NCI-H446 treated with DMSO at 0.1 percent for 48 hours (cell line): ENCODE measurements around the gene CXCL17.
A peak's percentile ranks its signal among the peaks of the same experiment; 100 is the strongest.

Source experiments
- DNase-seq: peaks from one replicate; lab custom pipeline; 2025; lab: John Stamatoyannopoulos, UW

Gene CXCL17

GRCh38 chr19:42424345-42424707 lies 18.4 kb downstream of the CXCL17 start:
- no peak for DNase-seq

GRCh38 chr19:42423462-42424344 lies 19.0 kb downstream of the CXCL17 start:
- no peak for DNase-seq

DNA sequence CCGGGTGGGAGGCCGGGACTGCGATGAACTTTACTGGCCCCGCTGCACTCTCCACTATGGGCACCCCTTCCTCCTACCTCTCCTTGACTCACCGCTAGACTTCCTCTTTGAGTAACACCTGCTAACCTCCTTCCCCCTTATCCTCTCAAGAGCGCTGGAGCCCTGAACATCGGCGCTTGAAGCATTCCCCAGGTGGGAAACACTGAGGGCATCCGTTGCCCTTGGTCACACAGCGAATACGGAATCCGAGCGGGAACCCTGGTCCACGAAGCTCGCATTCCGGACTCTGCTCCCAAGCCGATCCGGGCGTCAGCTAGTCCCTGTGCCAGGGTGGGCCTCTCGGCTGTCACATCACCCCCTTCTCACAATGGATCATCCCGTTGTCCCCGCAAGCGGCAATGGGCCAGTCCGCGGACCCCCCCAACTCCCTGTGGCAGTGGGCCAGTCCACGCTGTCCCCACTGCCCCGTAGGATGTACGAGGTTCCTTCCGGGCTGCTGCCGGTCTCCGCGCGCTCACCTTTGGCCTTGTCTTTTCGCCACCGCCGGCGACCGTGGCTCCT lies 19.8 kb downstream of the CXCL17 start:
- DNase-seq, result no peak

GRCh38 chr19:42422092-42422900 lies 20.4 kb downstream of the CXCL17 start:
- no peak for DNase-seq

DNA sequence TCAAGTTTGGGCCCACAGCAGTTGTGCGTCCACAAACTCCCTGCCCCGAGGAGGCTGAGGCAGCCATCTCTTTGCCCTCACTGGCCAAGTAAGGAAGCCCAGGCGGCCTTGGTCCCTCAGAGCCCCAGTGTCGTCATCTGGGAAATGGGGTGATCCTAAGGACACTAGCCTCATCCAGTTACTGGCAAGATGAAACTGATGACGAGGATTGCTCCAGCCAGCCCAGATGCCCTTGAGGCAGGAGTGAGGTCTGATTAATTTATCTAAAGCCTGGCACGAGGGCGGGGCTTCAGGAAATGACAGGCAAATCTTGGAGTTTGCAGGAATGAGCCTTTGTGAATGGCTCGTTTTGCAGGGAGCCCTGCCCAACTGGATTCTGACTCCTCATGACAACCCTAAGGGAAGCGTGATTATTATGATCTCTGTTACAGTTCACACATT lies 21.1 kb downstream of the CXCL17 start:
- DNase-seq, result no peak

DNA sequence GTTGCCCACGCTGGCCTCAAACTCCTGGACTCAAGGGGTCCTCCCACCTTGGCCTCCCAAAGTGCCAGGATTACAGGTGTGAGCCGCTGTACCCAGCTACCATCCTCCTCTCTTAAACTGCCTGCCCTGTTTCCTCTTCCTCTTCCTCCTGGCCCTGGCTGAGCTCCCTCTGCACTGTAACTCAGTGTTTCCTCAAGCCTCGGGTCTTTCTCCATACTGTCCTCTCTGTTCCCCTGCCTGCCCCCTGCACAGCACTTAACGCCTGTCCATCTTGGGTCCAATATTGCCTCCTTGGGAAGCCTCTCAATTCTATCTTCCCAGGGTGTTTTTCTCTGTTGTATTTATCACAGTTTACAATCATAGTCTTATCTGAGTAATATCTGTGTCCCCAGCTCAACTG lies 21.6 kb downstream of the CXCL17 start:
- no peak for DNase-seq

GRCh38 chr19:42420055-42420544 lies 22.6 kb downstream of the CXCL17 start:
- no peak for DNase-seq

DNA sequence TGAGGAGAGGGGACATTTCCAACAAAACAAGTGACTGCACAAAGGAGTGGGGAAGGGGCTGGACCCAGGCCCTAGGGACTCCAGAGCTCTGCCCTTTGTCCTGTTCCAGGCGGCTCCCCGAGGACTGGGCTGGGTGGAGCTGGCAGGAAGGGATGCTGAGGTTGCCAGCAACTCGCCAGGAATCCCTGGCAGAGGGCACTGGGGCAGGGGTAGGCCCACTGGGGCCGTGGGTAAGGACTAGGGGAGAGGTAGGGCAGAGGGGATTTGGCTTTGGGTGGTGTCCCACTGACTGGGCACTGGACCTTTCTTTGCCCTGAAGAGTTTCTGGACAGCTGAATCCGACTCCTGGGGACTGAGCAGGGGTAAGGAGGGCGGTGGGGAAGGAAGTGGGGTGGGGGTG lies 23.4 kb downstream of the CXCL17 start:
- DNase-seq, result no peak

- DNase-seq, result no peak
These were observed 30.1 kb downstream of the CXCL17 start for GRCh38 chr19:42412661-42413076.

GRCh38 chr19:42412227-42412626 lies 30.5 kb downstream of the CXCL17 start:
- DNase-seq, result no peak

DNA sequence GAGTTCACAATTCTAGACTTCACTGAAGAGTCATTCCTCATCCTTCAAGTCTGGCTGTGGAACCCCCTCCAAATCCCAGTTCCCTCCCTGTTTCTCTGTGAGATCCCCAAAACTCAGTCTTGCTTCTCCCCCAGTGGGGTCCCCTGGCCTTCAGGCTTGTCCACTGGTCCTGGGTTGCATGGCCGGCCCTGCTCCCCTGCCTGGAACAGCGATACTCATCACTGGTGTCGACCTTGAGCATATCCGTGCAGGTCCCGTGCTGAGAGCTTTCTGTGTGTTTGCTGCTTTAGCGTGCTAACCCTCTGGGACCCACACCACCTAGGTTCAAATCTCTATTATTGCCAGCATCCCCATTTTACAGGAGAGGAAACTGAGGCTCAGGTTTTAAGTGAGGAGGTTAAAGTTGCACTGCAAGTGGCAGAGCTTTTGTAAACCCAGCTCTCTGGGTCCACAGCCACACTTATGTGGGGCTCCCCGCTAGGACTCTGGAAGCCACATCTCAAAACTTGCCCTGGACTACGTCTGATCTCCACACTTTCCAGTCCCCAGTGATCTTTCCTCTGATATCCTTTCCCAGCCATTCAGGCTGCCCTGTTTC lies 31.1 kb downstream of the CXCL17 start:
- DNase-seq, result no peak

DNA sequence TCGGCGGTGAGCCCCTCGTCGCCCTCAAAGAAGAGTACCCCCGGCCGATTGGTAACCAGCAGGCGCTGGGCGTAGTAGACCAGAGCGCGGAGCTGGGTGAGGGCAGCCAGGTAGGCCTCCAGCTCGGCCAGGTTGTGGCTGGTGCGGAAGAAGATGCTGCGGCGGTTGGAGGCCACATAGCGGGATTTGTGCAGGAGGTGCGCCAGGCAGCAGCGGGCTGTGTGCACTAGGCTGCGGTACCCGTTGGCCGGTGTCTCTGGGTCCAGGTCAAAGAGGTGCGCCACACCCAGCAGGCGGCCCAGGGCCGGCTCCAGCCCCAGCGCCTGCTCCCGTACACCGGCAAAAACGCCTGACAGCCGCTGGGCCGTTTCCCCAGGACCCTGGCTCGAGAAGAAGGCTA lies 32.4 kb downstream of the CXCL17 start:
- no peak for DNase-seq

DNA sequence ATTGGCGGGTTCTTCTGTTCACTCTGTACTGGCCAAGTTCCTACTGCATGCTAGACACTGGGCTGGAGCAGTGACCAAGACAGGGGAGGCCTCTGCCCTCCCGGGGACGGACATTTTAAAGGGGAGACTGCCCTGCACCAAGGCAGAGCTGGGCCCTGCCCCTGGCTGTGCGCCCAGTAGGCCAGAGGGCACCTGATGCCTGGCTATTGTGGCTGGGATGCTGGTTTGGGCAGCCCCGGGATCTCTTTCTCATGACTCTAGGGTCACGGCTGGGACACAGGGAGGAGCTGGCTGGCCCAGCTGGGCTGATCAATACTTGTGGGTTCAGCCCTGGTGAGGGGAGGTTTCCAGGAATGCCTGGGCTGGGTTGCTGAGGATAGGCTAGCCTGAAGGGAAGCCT lies 33.3 kb downstream of the CXCL17 start:
- DNase-seq, result no peak

DNA sequence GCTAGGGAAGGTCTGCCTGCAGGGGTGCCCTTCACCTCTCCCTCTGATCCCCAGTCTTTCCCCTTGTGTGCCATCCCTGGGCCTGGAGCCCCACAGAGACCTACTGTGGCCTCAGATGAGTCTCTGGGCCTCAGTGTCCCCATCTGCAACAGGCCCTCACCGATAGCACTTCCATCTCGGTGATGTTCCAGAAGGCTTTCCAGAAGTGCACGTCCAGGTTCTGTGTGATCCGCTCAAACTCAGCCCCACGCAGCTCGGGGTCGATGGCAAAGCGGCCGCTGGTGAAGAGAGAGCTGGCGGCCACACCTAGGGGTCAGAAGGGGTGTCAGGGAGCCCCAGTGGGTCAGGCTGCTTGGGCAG lies 35.0 kb downstream of the CXCL17 start:
- DNase-seq, result no peak

GRCh38 chr19:42407085-42407815 lies 35.5 kb downstream of the CXCL17 start:
- DNase-seq, result no peak

DNA sequence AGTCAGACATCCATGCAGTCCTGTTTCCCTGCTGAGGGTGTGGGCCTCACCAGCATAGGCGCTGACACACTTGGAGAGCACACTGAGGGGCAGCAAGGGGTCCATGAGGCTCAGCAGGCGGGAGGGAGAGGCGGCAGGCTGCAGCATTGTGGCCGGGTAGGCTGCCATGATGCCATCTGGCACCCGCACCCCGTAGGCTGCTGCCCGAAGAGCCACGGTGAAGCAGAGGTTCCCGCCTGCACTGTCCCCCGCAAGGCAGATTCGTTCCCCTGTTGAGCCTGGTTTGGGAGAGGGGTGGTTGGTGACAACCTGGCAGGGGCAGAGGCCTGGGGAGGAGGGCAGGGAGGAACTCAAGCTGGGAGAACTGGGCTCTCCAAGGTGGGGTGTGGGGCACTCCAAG lies 36.6 kb downstream of the CXCL17 start:
- no peak for DNase-seq

GRCh38 chr19:42403586-42403985 lies 39.2 kb downstream of the CXCL17 start:
- no peak for DNase-seq

- no peak for DNase-seq
These were observed 40.2 kb downstream of the CXCL17 start for GRCh38 chr19:42402376-42403116.

GRCh38 chr19:42401365-42402303 lies 41.1 kb downstream of the CXCL17 start:
- peak; percentile 7 for DNase-seq

DNA sequence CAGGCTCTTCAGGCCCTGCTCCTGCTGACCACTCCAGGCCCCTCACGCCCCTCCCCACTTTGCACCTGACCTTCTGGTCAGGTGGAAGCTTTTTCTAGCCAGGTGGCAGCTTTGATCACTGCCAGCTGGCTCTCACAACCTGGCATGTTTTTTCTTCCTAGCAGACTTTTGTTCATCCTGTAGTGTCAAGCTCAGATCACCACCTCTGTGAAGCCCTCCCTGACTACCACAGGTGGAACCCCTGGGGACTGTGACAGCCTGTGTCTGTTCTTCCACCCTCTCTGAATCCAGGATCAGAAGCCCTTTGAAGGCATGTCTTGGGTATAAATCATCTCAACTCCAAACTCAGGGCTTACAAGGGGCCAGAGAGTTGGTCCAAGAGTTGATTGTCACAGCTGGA lies 42.3 kb downstream of the CXCL17 start:
- DNase-seq, result no peak
